ENCODE measurements around the gene R3HDM2. TPM values are rescaled to one million over a fixed set of nuclear protein-coding genes. Genes with fewer than 3 reads are reported as not detected.
A peak's percentile ranks its signal among the peaks of the same experiment; 100 is the strongest.
"Not testable (repeated sequence)": the region's sequence is repeated elsewhere in the genome, so short reads cannot be mapped to it uniquely, and the experiment has no call there.

Gene R3HDM2
- total RNA-seq, 4 donors from 2014 or later: 24.2 to 47.3 (median 26.7) TPM

- DNase-seq (ENCODE audit: low spot score): no peak
- no peak for ATAC-seq (ENCODE audit: low FRiP score)
- TF ChIP-seq, protein P1, sequence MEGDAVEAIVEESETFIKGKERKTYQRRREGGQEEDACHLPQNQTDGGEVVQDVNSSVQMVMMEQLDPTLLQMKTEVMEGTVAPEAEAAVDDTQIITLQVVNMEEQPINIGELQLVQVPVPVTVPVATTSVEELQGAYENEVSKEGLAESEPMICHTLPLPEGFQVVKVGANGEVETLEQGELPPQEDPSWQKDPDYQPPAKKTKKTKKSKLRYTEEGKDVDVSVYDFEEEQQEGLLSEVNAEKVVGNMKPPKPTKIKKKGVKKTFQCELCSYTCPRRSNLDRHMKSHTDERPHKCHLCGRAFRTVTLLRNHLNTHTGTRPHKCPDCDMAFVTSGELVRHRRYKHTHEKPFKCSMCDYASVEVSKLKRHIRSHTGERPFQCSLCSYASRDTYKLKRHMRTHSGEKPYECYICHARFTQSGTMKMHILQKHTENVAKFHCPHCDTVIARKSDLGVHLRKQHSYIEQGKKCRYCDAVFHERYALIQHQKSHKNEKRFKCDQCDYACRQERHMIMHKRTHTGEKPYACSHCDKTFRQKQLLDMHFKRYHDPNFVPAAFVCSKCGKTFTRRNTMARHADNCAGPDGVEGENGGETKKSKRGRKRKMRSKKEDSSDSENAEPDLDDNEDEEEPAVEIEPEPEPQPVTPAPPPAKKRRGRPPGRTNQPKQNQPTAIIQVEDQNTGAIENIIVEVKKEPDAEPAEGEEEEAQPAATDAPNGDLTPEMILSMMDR (IDR thresholded peaks at IDR 0.05): no peak
Measured at GRCh38 chr12:57341275-57341990, 89.4 kb downstream of the R3HDM2 start.

DNA sequence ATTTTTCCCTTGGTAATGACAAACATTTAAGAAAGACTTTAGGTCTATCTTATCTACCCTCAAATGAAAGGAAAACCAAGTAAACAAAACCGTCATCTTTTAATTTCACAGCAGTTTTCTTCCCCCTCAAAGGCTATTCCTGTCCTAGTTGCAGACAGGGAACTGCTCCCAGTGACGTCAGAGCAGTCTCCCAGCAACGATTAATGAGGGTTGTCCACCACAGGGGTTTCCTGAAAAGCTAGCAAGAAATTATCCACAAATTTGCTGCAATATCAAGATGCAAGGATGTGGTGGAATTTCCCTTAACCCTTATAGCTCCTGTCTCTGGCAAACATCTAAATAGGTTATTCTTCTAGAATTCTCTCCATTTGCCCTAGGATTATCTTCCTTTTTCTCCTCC, 90.7 kb downstream of the R3HDM2 start:
- TF ChIP-seq, protein P1 (IDR thresholded peaks at IDR 0.05): no peak
- ATAC-seq (ENCODE audit: low FRiP score): peak; percentile 66
- DNase-seq (ENCODE audit: low spot score): no peak

DNA sequence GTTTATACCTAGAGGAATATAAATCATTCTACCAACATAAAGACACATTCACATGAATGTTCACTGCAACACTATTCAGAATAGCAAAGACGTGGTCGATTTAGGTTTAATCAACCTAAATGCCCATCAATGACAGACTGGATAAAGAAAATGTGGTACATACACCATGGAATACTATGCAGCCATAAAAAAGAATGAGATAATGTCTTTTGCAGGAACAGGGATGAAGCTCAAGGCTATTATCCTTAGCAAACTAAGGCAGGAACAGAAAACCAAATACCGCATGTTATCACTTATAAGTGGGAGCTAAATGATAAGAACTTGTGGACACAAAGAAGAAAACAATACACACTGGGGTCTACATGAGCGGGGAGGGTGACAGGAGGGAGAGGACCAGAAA, 94.5 kb downstream of the R3HDM2 start:
- not testable (repeated sequence) for DNase-seq (ENCODE audit: low spot score); ATAC-seq (ENCODE audit: low FRiP score)

- TF ChIP-seq, protein P1 (IDR thresholded peaks at IDR 0.05): no peak
Measured at GRCh38 chr12:57334219-57334618, 96.6 kb downstream of the R3HDM2 start.

DNA sequence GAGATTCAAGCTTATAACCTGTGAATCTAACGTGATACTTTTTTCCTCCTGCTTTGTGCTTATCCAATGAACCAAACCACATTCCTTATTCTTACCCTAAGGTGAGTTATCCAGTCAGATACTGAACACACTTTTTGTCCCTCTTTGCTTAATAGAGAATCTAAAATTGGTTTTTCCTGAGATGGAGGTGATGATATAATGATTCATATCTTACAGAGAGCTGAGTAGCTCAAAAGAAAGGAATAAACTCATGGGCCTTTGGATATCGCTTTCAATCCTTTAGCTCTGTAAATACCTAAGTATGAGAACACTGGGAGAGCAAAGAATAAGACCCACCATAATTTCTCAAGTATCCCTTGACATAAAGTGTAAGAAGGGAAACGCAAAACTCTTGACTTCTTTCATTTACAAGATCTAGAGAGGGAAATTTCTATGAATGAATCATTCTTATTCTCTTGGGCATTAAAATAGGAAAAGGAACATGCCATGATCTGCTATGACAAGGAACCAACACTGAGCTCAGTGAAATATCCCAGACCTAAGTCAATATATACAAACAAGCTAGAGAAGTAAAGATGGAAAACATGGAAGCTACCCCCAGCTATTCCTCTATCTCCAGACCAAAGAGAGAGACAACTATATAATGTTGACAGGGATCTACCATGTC, 98.1 kb downstream of the R3HDM2 start:
- TF ChIP-seq, protein P1 (IDR thresholded peaks at IDR 0.05): no peak

More at GRCh38 chr12:57334219-57334618, 96.6 kb downstream of the R3HDM2 start:
- DNase-seq (ENCODE audit: low spot score) (no peak), ATAC-seq (ENCODE audit: low FRiP score) (no peak)

DNA sequence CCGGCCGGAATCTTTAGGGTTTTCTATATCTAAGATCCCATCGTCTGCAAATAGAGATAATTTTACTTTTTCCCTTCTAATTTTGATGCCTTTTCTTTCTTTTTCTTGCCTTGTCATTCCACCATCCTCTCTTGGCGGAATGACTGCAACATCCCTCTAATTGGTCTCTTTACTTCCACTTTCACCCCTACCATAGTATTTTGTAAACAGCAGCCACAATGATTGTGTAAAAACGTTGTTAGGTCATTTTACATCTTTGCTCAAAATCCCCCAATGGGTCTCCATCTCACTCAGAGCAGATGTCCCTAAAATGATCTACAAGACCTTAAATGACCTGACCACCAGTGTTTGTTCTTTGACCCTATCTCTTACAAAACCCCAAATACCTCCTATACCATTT, 99.9 kb downstream of the R3HDM2 start:
- TF ChIP-seq, protein P1 (IDR thresholded peaks at IDR 0.05): no peak
- DNase-seq (ENCODE audit: low spot score) (no peak), ATAC-seq (ENCODE audit: low FRiP score) (no peak)

More for the DNA sequence above, 98.1 kb downstream of the R3HDM2 start:
- no peak for DNase-seq (ENCODE audit: low spot score)
- no peak for ATAC-seq (ENCODE audit: low FRiP score)

- TF ChIP-seq, protein P1 (IDR thresholded peaks at IDR 0.05): no peak
- DNase-seq (ENCODE audit: low spot score) (no peak), ATAC-seq (ENCODE audit: low FRiP score) (no peak)
Measured at GRCh38 chr12:57329219-57329618, 101.6 kb downstream of the R3HDM2 start.
